GM19099 (cell line): Measurements from ENCODE around the gene RNF152.

Experiments
- POLR2A ChIP-seq: IDR thresholded peaks from 3 replicates; pipeline ENCODE4 v1.6.1; 2011; ENCODE audit warnings: low read depth; ENCODE audit not compliant: insufficient read length; ENCODE audit errors: extremely low read depth

The RNF152 gene

DNA sequence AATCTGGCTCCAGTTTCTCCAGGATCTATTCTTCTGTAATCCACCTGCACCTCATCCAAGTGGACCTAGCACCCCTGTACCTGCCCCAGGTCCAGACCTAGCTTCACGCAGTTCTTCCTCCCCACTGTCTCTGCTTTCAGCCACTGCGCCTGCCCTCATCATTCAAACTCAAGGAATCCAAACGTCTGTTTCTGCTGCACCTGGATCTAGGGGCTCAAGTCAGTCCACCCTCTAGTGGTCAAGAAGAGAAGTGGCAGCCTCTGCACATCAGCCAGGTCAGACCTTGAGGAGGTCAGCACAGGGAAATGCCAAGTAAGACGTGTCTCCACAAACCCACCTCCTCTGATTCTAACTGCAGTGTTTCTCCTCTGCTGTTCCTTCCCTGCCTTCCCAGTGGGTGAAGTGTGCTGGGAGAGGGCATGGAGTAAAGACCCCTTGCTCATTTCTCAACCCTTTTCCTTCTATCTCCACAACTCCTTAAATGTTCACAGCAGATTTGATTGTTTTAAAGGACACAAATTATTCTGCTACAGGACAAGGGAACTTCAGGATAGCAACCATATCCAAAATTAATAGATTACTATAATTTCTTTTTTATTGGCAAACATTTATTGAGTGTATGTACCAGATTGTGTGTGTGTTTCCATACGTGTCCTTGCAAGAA, 8.6 kb upstream of the RNF152 start:
- no peak for TF ChIP-seq POLR2A

DNA sequence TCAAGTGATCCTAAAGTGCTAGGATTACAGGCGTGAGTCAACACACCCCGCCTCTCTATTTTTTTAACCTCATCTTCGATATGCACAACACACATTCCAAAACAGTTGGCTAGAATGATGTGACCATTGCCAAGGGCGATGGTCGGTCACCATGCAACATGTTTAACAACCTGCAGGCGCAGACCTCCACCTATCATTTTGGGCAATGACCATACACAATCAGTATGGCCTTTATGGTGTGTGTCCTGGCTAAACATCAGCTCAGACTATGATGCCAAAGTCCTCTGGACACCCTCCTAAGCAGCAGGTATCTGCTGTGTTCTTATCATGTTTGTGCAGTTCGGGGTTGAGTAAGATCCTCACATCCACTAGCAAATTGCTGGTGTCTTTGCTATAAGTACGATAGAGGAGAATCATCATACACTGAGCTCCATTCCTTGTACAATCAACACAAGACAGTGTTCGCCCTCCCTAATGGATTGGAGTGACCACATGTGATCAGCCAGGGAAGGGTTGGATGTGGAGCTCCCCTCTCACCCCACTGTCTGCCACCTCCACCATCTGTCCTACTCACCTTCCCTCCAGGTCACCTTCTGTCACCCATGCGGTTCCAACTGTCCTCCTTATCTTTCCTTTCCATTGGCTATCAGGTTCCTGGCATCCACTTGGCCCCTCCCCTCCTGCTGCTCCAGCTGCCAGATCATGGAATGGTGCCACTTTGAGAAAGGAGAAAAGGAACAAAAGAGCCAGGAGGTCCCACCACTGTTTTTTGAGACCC, 7.9 kb upstream of the RNF152 start:
- no peak for TF ChIP-seq POLR2A

DNA sequence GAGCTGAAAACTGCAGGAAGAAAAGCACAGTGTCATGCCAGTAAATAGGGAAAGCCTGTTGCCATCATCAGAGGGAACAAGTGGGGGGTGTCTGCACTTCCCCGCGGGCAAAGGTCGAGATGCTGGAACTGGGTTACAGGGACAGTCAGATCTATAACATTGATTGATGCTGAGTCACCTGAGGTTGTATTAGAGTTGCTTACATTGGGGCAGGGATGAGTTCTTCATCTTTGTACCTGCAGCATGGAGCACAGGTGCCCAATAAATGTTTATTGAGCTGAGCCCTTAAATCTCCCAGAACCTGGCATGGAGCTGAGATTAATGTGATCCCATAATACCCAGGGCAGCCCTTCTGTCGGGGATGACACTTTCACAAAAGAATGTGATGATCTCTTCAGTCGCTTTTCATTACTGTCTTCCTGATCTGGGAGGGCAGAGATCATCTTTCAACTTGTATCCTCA, 5.9 kb upstream of the RNF152 start:
- TF ChIP-seq POLR2A = no peak

DNA sequence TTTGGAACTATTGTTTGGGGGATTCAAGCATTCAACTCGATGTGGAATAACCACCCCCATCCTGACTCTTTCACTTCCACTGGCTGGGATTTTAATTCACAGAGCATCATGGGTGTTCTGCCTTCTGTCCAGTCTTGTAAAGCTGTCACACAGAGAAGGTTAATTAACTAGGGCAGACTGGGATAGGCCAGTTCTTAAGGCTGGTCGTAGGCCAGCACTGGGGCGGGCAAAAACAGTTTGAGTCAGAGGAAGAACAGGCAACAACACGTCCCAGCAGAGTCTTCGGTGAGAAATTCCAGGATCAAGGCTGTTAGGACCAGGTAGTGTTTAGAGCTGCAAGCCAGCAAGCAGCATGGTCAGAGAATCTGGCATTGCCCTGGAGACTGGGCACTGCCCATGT, 4.0 kb upstream of the RNF152 start:
- no peak for TF ChIP-seq POLR2A

DNA sequence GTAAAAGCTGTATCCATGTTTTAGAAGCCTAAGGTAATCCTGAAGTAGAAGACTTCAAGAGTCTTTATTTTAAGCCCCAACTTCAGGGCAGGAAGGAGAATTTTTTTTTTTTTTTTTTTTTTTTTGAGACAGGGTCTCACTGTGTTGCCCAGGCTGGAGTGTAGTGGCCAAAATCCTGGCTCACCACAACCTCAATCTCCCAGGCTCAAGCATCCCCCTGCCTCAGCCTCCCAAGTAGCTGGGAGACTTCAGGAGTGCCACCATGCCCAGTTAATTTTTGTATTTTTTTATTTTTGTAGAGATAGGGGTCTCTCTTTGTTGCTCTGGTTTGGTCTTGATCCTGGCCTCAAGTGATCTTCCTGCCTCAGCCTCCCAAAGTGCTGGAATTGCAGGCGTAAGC, 3.3 kb upstream of the RNF152 start:
- no peak for TF ChIP-seq POLR2A

DNA sequence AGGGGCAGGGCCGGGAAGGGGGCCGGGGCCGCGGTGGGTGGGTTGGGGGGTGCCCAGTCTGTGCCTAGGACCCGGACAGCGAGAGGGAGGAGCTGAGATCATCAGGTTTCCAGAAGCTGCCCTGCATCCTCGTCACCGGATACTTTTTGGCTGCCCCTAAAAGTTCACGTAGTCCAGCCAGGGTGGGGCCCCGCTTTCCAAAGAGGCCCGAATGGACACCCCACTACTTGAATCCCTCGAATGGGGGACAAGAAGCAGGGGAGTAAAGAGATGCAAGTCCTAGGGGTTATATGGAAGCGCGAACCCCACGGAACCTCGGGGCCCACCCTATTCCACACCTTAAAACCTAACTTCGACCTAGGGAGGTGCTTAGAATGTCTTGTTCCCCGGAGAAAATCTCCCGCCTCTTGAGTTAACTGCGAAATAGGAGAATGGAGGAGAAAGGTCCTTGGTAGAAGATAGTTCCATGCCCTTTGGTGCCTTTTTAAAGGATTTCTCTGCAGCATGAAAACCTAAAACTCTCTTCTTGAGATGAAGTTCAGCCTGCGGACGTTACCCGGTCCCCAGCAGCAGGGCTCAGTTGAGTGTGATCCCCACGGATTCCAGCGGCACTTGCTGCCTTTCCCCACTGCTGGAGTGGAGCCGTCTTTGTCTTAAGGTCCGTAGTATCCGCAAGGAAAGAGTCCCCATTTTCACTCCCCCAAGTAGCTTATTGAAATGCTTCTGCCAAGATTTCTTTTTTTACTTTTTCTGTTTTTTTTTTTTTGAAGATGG, 2.1 kb upstream of the RNF152 start:
- no peak for TF ChIP-seq POLR2A

DNA sequence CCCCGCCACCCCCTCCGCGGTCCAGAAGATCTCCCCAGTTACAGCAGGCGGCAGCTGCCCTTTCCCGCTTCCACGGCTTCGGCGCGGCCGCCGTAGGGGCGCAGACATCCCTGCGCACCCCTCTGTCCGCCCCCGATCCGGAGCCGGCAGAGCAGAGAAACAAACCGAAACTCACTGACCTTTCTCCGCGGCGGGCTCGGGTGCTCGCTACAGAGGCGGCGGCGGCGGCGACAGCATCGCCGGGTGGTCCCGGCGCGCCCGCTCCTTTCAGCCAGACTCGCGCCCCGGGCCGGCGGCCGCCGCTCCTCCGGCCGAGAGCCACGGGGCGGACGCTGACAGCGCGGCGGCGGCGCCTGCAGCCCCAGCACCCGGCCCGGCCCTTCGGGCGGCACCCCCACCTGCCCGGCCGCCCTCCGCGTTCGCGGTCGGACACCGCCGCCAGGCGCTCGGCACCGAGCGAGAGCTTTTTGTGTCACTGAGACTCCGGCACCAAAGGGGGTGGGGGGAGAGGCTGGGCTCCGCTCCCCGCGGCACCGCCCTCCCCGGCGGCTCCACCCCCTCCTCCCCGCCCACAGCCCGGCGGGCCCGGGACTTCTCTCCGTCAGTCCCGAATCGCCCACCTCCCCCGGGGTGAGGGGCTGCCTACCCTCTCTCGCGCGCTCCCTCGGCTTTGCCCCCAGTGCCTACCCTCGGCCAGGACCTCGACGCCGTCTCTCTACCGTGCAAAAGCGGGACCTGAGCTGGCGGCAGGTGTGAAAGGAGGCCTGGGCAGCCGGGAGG, 1.4 kb upstream of the RNF152 start:
- TF ChIP-seq POLR2A = no peak

DNA sequence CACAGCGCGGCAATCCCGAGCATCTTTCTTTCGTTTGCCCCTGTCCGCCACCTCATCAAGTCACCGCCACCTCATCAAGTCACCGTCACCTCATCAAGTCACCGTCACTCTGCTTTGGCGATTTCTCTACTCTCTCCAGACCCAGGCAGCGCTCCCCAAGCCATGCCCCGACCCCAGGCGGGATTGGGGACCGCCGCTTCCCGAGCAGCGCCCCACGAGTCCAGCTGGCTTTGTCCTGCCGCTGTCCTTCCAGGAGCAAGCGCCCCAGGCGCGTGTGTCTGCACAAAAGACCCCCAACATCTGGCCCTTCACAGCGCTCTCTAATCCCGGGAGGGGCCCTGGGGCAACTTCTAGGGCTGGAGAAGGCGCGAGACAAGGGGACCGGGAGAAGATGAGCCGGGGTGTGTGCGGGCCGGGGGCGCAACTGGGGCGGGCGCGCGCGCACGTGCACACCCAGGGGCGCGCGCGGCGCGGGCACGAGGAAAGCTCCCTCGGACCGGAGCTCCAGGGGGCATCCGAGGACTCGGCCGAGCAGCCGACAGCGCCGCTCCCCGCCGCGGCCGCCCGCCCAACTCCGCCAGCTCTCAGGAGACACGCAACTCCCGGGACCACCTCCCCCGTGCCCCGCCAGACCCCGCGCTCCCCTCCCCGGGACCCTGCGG, 633 bp upstream of the RNF152 start:
- TF ChIP-seq POLR2A = no peak

- TF ChIP-seq POLR2A = no peak
Observed at GRCh38 chr18:61891894-61892293, 913 bp downstream of the RNF152 start.

GRCh38 chr18:61891271-61891670, 1.5 kb downstream of the RNF152 start:
- TF ChIP-seq POLR2A = no peak

DNA sequence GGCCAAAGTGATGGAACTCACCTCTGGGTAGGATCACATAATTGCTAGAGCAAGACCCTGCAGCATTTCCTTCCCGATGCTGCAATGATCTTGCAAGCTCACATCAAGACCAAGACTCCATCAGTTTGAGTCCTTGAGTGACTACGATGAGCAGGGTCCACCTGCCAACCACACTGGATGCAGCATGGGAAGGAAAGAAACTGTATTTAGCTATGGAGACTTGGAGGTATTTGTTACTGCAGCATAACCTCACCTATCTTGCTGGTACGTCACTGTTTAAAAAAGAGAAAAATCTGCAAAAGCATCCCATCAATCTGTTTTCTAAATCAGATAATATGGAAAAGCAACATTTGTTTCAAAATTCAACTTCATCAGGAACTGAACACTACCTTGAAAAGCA, 2.5 kb downstream of the RNF152 start:
- TF ChIP-seq POLR2A = no peak

DNA sequence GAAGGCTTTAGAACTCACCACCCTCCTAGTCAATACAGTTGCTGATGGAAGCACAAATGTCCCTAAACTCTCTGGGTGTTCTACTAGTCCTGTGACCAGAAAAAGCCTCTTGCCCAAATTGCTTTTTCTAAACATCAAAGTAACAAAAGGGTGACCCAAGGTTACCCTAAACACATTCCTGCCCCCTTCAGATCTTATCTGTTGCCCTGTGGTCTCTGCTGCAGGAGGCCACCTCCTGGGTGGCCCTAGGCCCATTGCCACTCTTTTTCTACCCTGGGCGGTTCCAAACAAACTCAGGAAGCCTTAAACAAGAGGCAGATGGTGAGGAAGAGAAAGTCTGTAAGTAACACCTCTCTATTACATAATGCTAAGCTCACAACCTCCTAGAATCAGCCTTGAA, 3.3 kb downstream of the RNF152 start:
- TF ChIP-seq POLR2A = no peak

DNA sequence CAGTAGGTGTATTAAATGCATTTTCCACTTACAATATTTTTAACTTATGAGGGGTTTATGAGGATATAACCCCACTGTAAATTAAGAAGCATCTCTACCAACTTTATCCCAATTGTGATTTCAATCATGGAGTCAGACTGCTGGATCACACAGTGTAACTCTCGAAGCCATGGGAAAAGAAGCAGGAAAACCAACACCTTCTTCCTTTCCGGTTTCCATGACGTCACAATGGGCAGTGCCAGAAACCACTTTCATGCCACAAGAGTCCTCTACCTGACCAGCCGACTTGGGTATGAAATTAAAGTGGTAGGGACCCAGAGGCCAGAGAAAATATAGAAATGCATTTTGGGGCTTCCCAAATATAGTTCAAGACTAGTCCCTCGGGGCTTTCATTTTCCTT, 4.2 kb downstream of the RNF152 start:
- no peak for TF ChIP-seq POLR2A

DNA sequence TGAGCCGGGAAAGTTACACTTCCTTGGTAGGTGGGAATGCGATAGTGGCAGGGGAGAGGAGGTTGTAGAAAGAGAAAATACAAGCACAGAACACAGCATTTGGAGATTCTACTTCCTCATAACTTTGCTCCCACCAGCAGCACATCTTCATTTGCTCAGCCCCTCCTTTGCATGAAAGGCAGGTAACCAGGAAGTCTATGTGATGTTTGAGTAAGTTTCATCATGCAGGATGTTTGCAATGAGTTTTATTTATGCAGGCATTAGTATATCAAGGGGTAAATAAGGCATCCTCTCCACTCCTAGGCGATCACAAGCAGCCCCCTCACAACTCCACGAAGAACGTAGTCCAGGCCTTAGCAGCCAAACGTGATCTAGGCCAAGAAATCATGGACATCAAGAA, 5.0 kb downstream of the RNF152 start:
- no peak for TF ChIP-seq POLR2A

GRCh38 chr18:61883547-61883946, 9.3 kb downstream of the RNF152 start:
- no peak for TF ChIP-seq POLR2A

- TF ChIP-seq POLR2A = no peak
Observed at GRCh38 chr18:61882296-61883004, 10.4 kb downstream of the RNF152 start.
